GM18907 (cell line): ENCODE results near the gene GRIN2C.

Experiments used
- ATAC-seq: cut with Tn5 transposase; IDR thresholded peaks from one replicate; pipeline ENCODE4 v1.9.1; 2021; ENCODE audit warnings: mild to moderate bottlenecking, moderate library complexity; ENCODE audit not compliant: unreplicated experiment

GRIN2C gene

GRCh38 chr17:74804683-74805082, 55.0 kb downstream of the GRIN2C start:
- no peak for ATAC-seq

GRCh38 chr17:74803971-74804370, 55.7 kb downstream of the GRIN2C start:
- no peak for ATAC-seq

- ATAC-seq = no peak
Observed at GRCh38 chr17:74803388-74803930, 56.2 kb downstream of the GRIN2C start.

- no peak for ATAC-seq
Observed at GRCh38 chr17:74801896-74802295, 57.8 kb downstream of the GRIN2C start.

- ATAC-seq = no peak
Observed at GRCh38 chr17:74800531-74800930, 59.2 kb downstream of the GRIN2C start.

GRCh38 chr17:74799097-74799496, 60.6 kb downstream of the GRIN2C start:
- no peak for ATAC-seq

GRCh38 chr17:74798239-74798707, 61.4 kb downstream of the GRIN2C start:
- ATAC-seq = no peak

- ATAC-seq = no peak
Observed at GRCh38 chr17:74797824-74798223, 61.9 kb downstream of the GRIN2C start.

GRCh38 chr17:74796866-74797265, 62.8 kb downstream of the GRIN2C start:
- ATAC-seq = no peak

GRCh38 chr17:74796211-74796610, 63.5 kb downstream of the GRIN2C start:
- no peak for ATAC-seq

- ATAC-seq = no peak
Observed at GRCh38 chr17:74795327-74796020, 64.2 kb downstream of the GRIN2C start.

GRCh38 chr17:74792586-74793105, 67.0 kb downstream of the GRIN2C start:
- no peak for ATAC-seq
